ENCODE measurements around the gene IRX4. TPM values are rescaled to one million over a fixed set of nuclear protein-coding genes. Genes with fewer than 3 reads are reported as not detected.
"Not testable (repeated sequence)": the region's sequence is repeated elsewhere in the genome, so short reads cannot be mapped to it uniquely, and the experiment has no call there.

IRX4 gene
- total RNA-seq, 1 experiment from 2014 or later, result not detected

- DNase-seq (ENCODE audit: low read depth), result no peak
These were observed 22.6 kb downstream of the IRX4 start for GRCh38 chr5:1860021-1860610.

- no peak for DNase-seq (ENCODE audit: low read depth)
These were observed 23.6 kb downstream of the IRX4 start for GRCh38 chr5:1859099-1859498.

- DNase-seq (ENCODE audit: low read depth), result no peak
These were observed 24.3 kb downstream of the IRX4 start for GRCh38 chr5:1858436-1858835.

- no peak for DNase-seq (ENCODE audit: low read depth)
These were observed 25.5 kb downstream of the IRX4 start for GRCh38 chr5:1857256-1857600.

GRCh38 chr5:1856596-1857255 lies 26.0 kb downstream of the IRX4 start:
- no peak for DNase-seq (ENCODE audit: low read depth)

- DNase-seq (ENCODE audit: low read depth), result no peak
These were observed 27.1 kb downstream of the IRX4 start for GRCh38 chr5:1855596-1855995.

GRCh38 chr5:1855075-1855474 lies 27.6 kb downstream of the IRX4 start:
- no peak for DNase-seq (ENCODE audit: low read depth)

GRCh38 chr5:1853531-1853930 lies 29.2 kb downstream of the IRX4 start:
- DNase-seq (ENCODE audit: low read depth), result no peak

GRCh38 chr5:1852324-1852947 lies 30.3 kb downstream of the IRX4 start:
- no peak for DNase-seq (ENCODE audit: low read depth)

- no peak for DNase-seq (ENCODE audit: low read depth)
These were observed 31.3 kb downstream of the IRX4 start for GRCh38 chr5:1851290-1851934.

- no peak for DNase-seq (ENCODE audit: low read depth)
These were observed 32.2 kb downstream of the IRX4 start for GRCh38 chr5:1850324-1851154.

GRCh38 chr5:1847611-1848010 lies 35.1 kb downstream of the IRX4 start:
- DNase-seq (ENCODE audit: low read depth), result no peak

GRCh38 chr5:1847056-1847455 lies 35.7 kb downstream of the IRX4 start:
- DNase-seq (ENCODE audit: low read depth), result no peak

- no peak for DNase-seq (ENCODE audit: low read depth)
These were observed 36.1 kb downstream of the IRX4 start for GRCh38 chr5:1846583-1846982.

GRCh38 chr5:1845696-1846095 lies 37.0 kb downstream of the IRX4 start:
- no peak for DNase-seq (ENCODE audit: low read depth)

- no peak for DNase-seq (ENCODE audit: low read depth)
These were observed 37.9 kb downstream of the IRX4 start for GRCh38 chr5:1844708-1845436.

GRCh38 chr5:1843761-1844160 lies 39.0 kb downstream of the IRX4 start:
- DNase-seq (ENCODE audit: low read depth), result not testable (repeated sequence)

GRCh38 chr5:1842004-1842819 lies 40.5 kb downstream of the IRX4 start:
- DNase-seq (ENCODE audit: low read depth), result no peak

GRCh38 chr5:1840741-1841521 lies 41.8 kb downstream of the IRX4 start:
- DNase-seq (ENCODE audit: low read depth), result no peak

- no peak for DNase-seq (ENCODE audit: low read depth)
These were observed 42.6 kb downstream of the IRX4 start for GRCh38 chr5:1840071-1840547.
